Ishikawa (cell line): ENCODE results near the gene CAT.

Experiments
- CEBPB ChIP-seq: IDR thresholded peaks from 2 replicates; pipeline ENCODE4 v1.6.1; 2012
- CREB1 ChIP-seq: IDR thresholded peaks from 2 replicates; pipeline ENCODE4 v1.6.1; 2012; ENCODE audit warnings: low read depth
- EGR1 ChIP-seq: IDR thresholded peaks from 2 replicates; pipeline ENCODE4 v1.6.1; 2012
- EP300 ChIP-seq: IDR thresholded peaks from 2 replicates; pipeline ENCODE4 v1.6.1; 2012; ENCODE audit warnings: borderline replicate concordance
- FOXM1 ChIP-seq: IDR thresholded peaks from 2 replicates; pipeline ENCODE4 v1.6.1; 2012; ENCODE audit warnings: low read depth, borderline replicate concordance
- MAX ChIP-seq: IDR thresholded peaks from 2 replicates; pipeline ENCODE4 v1.6.1; 2012
- NFIC ChIP-seq: IDR thresholded peaks from 2 replicates; pipeline ENCODE4 v1.6.1; 2012
- RAD21 ChIP-seq: IDR thresholded peaks from 2 replicates; pipeline ENCODE4 v1.6.1; 2012; ENCODE audit warnings: low read depth
- REST ChIP-seq: IDR thresholded peaks from 2 replicates; pipeline ENCODE4 v1.6.1; 2012; ENCODE audit warnings: low read depth, mild to moderate bottlenecking
- TAF1 ChIP-seq: IDR thresholded peaks from 2 replicates; pipeline ENCODE4 v1.6.1; 2012; ENCODE audit warnings: low read depth, mild to moderate bottlenecking
- TCF12 ChIP-seq: IDR thresholded peaks from 2 replicates; pipeline ENCODE4 v1.6.1; 2012; ENCODE audit warnings: low read depth
- TEAD4 ChIP-seq: IDR thresholded peaks from 2 replicates; pipeline ENCODE4 v1.6.1; 2012
- USF1 ChIP-seq: IDR thresholded peaks from 2 replicates; pipeline ENCODE4 v1.6.1; 2012
- YY1 ChIP-seq: IDR thresholded peaks from 2 replicates; pipeline ENCODE4 v1.6.1; 2012; ENCODE audit warnings: low read depth
- ZBTB7A ChIP-seq: IDR thresholded peaks from 2 replicates; pipeline ENCODE4 v1.6.1; 2012; ENCODE audit warnings: low read depth

The CAT gene

GRCh38 chr11:34416088-34416487, 22.6 kb upstream of the CAT start:
- TF ChIP-seq USF1 = no peak

DNA sequence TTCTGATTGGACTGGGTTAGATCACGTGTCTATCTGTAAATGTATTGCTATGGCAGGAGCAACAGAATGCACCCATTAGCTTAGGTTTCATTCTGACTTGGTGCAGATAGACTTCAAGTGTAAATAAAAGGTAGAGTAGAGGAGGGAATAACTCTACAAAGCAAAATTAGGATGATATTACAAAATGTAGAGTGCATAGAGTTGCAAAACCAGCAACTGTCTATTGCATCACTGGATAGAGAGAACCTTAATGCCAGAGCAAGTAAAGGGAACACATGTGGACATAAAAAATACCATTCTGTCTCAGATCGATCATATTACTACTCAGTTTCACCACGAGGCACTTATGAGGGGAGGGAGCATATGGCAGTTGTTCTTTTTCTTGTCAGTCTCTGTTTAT, 22.0 kb upstream of the CAT start:
- no peak for TF ChIP-seq EP300
- no peak for TF ChIP-seq CREB1
- TF ChIP-seq MAX = no peak
- TF ChIP-seq RAD21 = no peak
- no peak for TF ChIP-seq USF1
- TF ChIP-seq TCF12 = no peak
- TF ChIP-seq EGR1 = no peak
- TF ChIP-seq ZBTB7A = no peak
- TF ChIP-seq FOXM1 = no peak
- TF ChIP-seq NFIC = no peak
- no peak for TF ChIP-seq TAF1

DNA sequence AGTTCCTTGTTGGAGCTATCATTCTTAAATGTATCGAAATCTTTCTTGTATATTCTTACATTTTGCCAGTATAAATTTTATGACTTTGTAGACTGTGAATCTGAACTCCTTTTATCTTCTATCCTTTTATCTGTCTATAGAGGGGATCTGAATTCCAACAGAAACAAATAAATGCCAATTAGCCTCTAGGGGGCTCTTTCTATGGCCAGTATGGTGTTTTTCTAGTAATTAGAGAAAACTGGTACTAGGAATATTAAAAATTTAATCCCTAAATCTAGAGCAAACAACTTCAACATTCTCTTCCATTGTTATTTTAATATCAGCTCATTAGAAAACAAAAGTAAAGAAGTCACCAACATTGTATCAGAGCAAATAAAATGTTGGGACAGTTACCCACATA, 21.5 kb upstream of the CAT start:
- TF ChIP-seq NFIC = no peak
- no peak for TF ChIP-seq TCF12
- no peak for TF ChIP-seq REST
- no peak for TF ChIP-seq CEBPB
- TF ChIP-seq RAD21 = no peak
- no peak for TF ChIP-seq FOXM1
- TF ChIP-seq TEAD4 = no peak
- no peak for TF ChIP-seq CREB1
- TF ChIP-seq EGR1 = no peak
- no peak for TF ChIP-seq TAF1
- TF ChIP-seq USF1 = no peak
- TF ChIP-seq EP300 = no peak
- no peak for TF ChIP-seq YY1
- no peak for TF ChIP-seq ZBTB7A

- TF ChIP-seq CREB1 (no peak), FOXM1 (no peak), MAX (no peak), EGR1 (no peak), EP300 (no peak), YY1 (no peak), TCF12 (no peak), TAF1 (no peak), CEBPB (no peak), TEAD4 (no peak), ZBTB7A (no peak), USF1 (no peak), NFIC (no peak), REST (no peak), RAD21 (no peak)
Observed at GRCh38 chr11:34419158-34419557, 19.6 kb upstream of the CAT start.

DNA sequence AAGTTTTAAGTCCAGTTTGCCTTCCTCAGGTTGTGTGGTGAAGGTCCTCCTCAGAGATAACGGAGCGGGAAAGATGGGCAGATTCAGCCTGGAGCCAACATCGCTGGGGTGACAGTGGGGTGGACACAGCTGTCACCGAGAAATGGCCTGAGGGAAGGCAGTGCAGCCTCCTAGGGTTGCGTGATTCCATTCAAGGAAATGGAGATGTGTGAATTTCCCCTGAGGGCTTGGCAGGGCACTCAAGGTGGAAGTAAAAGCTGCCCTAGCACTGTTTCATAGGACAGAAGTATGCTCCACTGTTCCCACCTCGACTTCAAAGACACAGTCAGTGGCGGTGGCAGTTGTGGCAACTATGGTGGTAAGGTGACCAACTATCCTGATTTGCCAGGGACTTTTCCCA, 15.4 kb upstream of the CAT start:
- TF ChIP-seq EGR1 (no peak), RAD21 (no peak), NFIC (no peak), CREB1 (no peak), REST (no peak), YY1 (no peak), FOXM1 (no peak), MAX (no peak), EP300 (no peak), USF1 (no peak)
